H1 (cell line): ENCODE measurements around the gene CELF4.

Source experiments
- BACH1 ChIP-seq: IDR thresholded peaks from 2 replicates; pipeline ENCODE4 v1.6.1; 2012; ENCODE audit warnings: low read length, improper control_type of control experiment
- POLR2A ChIP-seq, 2 experiments: IDR thresholded peaks; 1 replicate in 1 of 2; 2 replicates in 1 of 2; pipeline ENCODE4 v1.6.1; 2011; ENCODE audit warnings: low read depth in 2 of 2, low read length in 2 of 2, mild to moderate bottlenecking in 2 of 2; ENCODE audit errors: control extremely low read depth in 1 of 2
- TF ChIP-seq, protein P1 (sequence below): IDR thresholded peaks from 2 replicates; pipeline ENCODE4 v1.6.1; 2011; ENCODE audit warnings: low read length, improper control_type of control experiment

- TF ChIP-seq, protein P1, sequence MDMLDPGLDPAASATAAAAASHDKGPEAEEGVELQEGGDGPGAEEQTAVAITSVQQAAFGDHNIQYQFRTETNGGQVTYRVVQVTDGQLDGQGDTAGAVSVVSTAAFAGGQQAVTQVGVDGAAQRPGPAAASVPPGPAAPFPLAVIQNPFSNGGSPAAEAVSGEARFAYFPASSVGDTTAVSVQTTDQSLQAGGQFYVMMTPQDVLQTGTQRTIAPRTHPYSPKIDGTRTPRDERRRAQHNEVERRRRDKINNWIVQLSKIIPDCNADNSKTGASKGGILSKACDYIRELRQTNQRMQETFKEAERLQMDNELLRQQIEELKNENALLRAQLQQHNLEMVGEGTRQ, result no peak
- no peak for TF ChIP-seq POLR2A (IDR thresholded peaks at IDR 0.05; ENCODE audit: control extremely low read depth in 1 of 2, low read depth in 2 of 2, low read length in 2 of 2)
- no peak for TF ChIP-seq BACH1
Observed at GRCh38 chr18:37519510-37520135, 46.0 kb downstream of the CELF4 start.
